Measurements from ENCODE around the gene PLCXD1. TPM values are rescaled to one million over a fixed set of nuclear protein-coding genes. Genes with fewer than 3 reads are reported as not detected.
"Not testable (repeated sequence)": the region's sequence is repeated elsewhere in the genome, so short reads cannot be mapped to it uniquely, and the experiment has no call there.

PLCXD1 gene
- total RNA-seq, 1 experiment from 2014 or later: 2.6 TPM

- DNase-seq (ENCODE audit: low read depth): no peak
Observed at GRCh38 chrX:317424-318067, 36.4 kb downstream of the PLCXD1 start.

- peak; percentile 95 for DNase-seq (ENCODE audit: low read depth)
Observed at GRCh38 chrX:318068-318738, 37.0 kb downstream of the PLCXD1 start.

GRCh38 chrX:318739-319578 is 37.8 kb downstream of the PLCXD1 start, which contains the start of gene GTPBP6:
TSS of gene GTPBP6 (minus strand) at chrX:318796. CDS start at chrX:318787, 9 bp downstream.
- peak; percentile 98 for DNase-seq (ENCODE audit: low read depth)

GRCh38 chrX:319579-320125 is 38.5 kb downstream of the PLCXD1 start:
- DNase-seq (ENCODE audit: low read depth): no peak

- no peak for DNase-seq (ENCODE audit: low read depth)
Observed at GRCh38 chrX:320126-320783, 39.1 kb downstream of the PLCXD1 start.

GRCh38 chrX:323721-324628 is 42.8 kb downstream of the PLCXD1 start:
- peak; percentile 26 for DNase-seq (ENCODE audit: low read depth)

GRCh38 chrX:324664-325063 is 43.5 kb downstream of the PLCXD1 start:
- not testable (repeated sequence) for DNase-seq (ENCODE audit: low read depth)

GRCh38 chrX:327660-328126 is 46.5 kb downstream of the PLCXD1 start:
- no peak for DNase-seq (ENCODE audit: low read depth)

GRCh38 chrX:329291-329910 is 48.2 kb downstream of the PLCXD1 start:
- no peak for DNase-seq (ENCODE audit: low read depth)

GRCh38 chrX:330141-330725 is 49.1 kb downstream of the PLCXD1 start:
- not testable (repeated sequence) for DNase-seq (ENCODE audit: low read depth)

- no peak for DNase-seq (ENCODE audit: low read depth)
Observed at GRCh38 chrX:330726-331150, 49.6 kb downstream of the PLCXD1 start.

GRCh38 chrX:331151-331824 is 50.1 kb downstream of the PLCXD1 start:
- DNase-seq (ENCODE audit: low read depth): peak; percentile 35

GRCh38 chrX:331825-332495 is 50.8 kb downstream of the PLCXD1 start:
- no peak for DNase-seq (ENCODE audit: low read depth)

GRCh38 chrX:332496-332860 is 51.3 kb downstream of the PLCXD1 start:
- DNase-seq (ENCODE audit: low read depth): no peak

- no peak for DNase-seq (ENCODE audit: low read depth)
Observed at GRCh38 chrX:332916-333610, 51.9 kb downstream of the PLCXD1 start.

- DNase-seq (ENCODE audit: low read depth): no peak
Observed at GRCh38 chrX:333611-334311, 52.6 kb downstream of the PLCXD1 start.

- no peak for DNase-seq (ENCODE audit: low read depth)
Observed at GRCh38 chrX:334331-334891, 53.2 kb downstream of the PLCXD1 start.

All from RPMI7951 (cell line).